Epithelial cell of proximal tubule (primary cell): Measurements from ENCODE around the gene DNAJB2. TPM values are rescaled to one million over a fixed set of nuclear protein-coding genes. Genes with fewer than 3 reads are reported as not detected.

Source experiments
- DNase-seq: peaks from one replicate; pipeline ENCODE4 v3.0.0-alpha.2; 2011; ENCODE audit warnings: low read depth
- H3K4me3 ChIP-seq: 2 replicates; pipeline ENCODE4 v1.5.1; 2011; ENCODE audit warnings: low read depth, mild to moderate bottlenecking, low read length
- total RNA-seq: library from RNA; depleted of rRNA; stranded (reverse); fragments of >200 nt; gene quantifications from 2 replicates; pipeline ENCODE4 v1.2.3, GENCODE V29; 2015
- TF ChIP-seq, protein P1 (sequence below): conservative IDR thresholded peaks from 2 replicates; pipeline ENCODE4 v1.5.1; 2012; ENCODE audit warnings: low read depth, mild to moderate bottlenecking, low read length

DNAJB2 gene
- total RNA-seq, 1 donor from 2014 or later: 54.8 TPM

- no peak overlapping the region for H3K4me3 ChIP-seq
- DNase-seq: no peak
- TF ChIP-seq, protein P1, sequence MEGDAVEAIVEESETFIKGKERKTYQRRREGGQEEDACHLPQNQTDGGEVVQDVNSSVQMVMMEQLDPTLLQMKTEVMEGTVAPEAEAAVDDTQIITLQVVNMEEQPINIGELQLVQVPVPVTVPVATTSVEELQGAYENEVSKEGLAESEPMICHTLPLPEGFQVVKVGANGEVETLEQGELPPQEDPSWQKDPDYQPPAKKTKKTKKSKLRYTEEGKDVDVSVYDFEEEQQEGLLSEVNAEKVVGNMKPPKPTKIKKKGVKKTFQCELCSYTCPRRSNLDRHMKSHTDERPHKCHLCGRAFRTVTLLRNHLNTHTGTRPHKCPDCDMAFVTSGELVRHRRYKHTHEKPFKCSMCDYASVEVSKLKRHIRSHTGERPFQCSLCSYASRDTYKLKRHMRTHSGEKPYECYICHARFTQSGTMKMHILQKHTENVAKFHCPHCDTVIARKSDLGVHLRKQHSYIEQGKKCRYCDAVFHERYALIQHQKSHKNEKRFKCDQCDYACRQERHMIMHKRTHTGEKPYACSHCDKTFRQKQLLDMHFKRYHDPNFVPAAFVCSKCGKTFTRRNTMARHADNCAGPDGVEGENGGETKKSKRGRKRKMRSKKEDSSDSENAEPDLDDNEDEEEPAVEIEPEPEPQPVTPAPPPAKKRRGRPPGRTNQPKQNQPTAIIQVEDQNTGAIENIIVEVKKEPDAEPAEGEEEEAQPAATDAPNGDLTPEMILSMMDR: no peak
Measured at GRCh38 chr2:219323434-219323833, 44.3 kb downstream of the DNAJB2 start.

GRCh38 chr2:219325136-219325535, 46.0 kb downstream of the DNAJB2 start:
- TF ChIP-seq, protein P1: no peak
- DNase-seq: no peak
- no peak overlapping the region for H3K4me3 ChIP-seq

GRCh38 chr2:219325657-219326315, 46.6 kb downstream of the DNAJB2 start:
- DNase-seq: no peak
- TF ChIP-seq, protein P1: no peak
- H3K4me3 ChIP-seq: no peak overlapping the region

GRCh38 chr2:219327719-219328118, 48.6 kb downstream of the DNAJB2 start:
- no peak overlapping the region for H3K4me3 ChIP-seq
- TF ChIP-seq, protein P1: no peak
- no peak for DNase-seq

GRCh38 chr2:219331560-219332213, 52.5 kb downstream of the DNAJB2 start:
- no peak overlapping the region for H3K4me3 ChIP-seq
- TF ChIP-seq, protein P1: no peak
- DNase-seq: no peak

DNA sequence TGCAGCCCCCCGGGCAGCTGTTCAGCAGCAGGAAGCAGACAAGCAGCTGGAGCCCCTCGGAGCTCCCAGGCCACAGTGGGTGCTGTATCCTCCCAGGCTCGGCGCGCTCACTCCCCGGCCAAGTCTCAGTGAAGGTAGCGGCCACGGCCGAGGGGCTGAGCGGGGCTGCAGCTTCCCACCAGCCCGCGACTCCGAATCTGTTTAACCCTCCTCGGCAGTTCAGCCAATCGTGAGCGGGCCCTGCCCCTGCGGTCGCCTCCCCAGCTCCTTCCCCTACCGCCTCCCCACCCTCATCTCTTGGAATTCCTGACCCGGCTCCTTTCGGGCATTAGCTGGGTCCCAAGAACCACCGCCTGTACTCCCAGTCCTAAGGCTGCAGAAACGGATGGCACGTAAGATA, 53.4 kb downstream of the DNAJB2 start, which contains the start of gene RESP18:
TSS of gene RESP18 (minus strand) at position 203 of the 400 bp plus-strand sequence.
- no peak within 1 kb of the TSS for H3K4me3 ChIP-seq
- TF ChIP-seq, protein P1: no peak
- DNase-seq: no peak
